ENCODE data around the gene E2F6.

E2F6 gene

DNA sequence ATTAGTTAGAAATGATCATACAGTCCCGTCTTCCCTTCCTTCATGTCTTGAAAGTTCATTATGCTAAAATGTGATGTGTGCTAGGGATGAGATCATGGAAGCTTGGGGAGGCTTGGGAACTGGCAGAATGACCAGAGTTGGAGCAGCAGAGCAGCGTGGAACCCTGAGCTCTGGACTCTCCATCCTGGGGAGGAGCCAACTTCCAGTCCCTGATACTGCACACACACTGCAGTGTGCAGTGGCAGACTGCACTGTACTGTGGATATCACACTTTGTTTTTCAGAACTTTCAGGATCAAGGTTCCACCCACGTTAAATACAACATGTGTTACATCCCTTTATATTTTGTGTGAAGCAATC is 40.6 kb upstream of the E2F6 start:
- Histone ChIP-seq H3K9me3 (ENCODE audit: insufficient read depth, low read length, severe bottlenecking) (no peaks in the 10 kb centered on the region), H3K79me2 (ENCODE audit: insufficient read depth, low read length) (no peaks in the 10 kb centered on the region), H3K4me1 (ENCODE audit: insufficient read depth, low read length) (no peaks in the 10 kb centered on the region), H3K27ac (ENCODE audit: low read length) (no peak overlapping the region), H3K27me3 (ENCODE audit: insufficient read depth, low read length, poor library complexity) (no peaks in the 10 kb centered on the region), H4K20me1 (ENCODE audit: insufficient read depth, low read length) (no peaks in the 10 kb centered on the region), H2AFZ (ENCODE audit: low read depth, low read length) (no peak overlapping the region), H3K4me2 (ENCODE audit: insufficient read depth, low read length) (no peak overlapping the region), H3K36me3 (ENCODE audit: insufficient read depth, low read length) (no peaks in the 10 kb centered on the region), H3K9ac (ENCODE audit: low read depth, low read length) (no peak overlapping the region), H3K4me3 (ENCODE audit: low read depth in 1 of 2, low read length in 2 of 2) (no peak overlapping the region)
- DNase-seq: no peak
- no peak for TF ChIP-seq EZH2 (IDR thresholded peaks at IDR 0.05; ENCODE audit: borderline replicate concordance, low read depth, low read length, severe bottlenecking)
- TF ChIP-seq CTCF (IDR thresholded peaks at IDR 0.05; ENCODE audit: borderline replicate concordance, extremely low read depth, low read length, poor library complexity, severe bottlenecking): no peak
- no peak for ATAC-seq (ENCODE audit: insufficient read depth, low read depth)

GRCh38 chr2:11505652-11506610 is 40.0 kb upstream of the E2F6 start:
- H3K27me3 ChIP-seq (ENCODE audit: insufficient read depth, low read length, poor library complexity): no peaks in the 10 kb centered on the region
- no peak for TF ChIP-seq EZH2 (IDR thresholded peaks at IDR 0.05; ENCODE audit: borderline replicate concordance, low read depth, low read length, severe bottlenecking)
- no peak for TF ChIP-seq CTCF (IDR thresholded peaks at IDR 0.05; ENCODE audit: borderline replicate concordance, extremely low read depth, low read length, poor library complexity, severe bottlenecking)
- no peak overlapping the region for H3K9ac ChIP-seq (ENCODE audit: low read depth, low read length)
- no peak for DNase-seq
- H3K4me2 ChIP-seq (ENCODE audit: insufficient read depth, low read length): no peak overlapping the region
- no peaks in the 10 kb centered on the region for H3K4me1 ChIP-seq (ENCODE audit: insufficient read depth, low read length)
- ATAC-seq (ENCODE audit: insufficient read depth, low read depth): no peak
- no peak overlapping the region for H3K4me3 ChIP-seq (ENCODE audit: low read depth in 1 of 2, low read length in 2 of 2)
- no peak overlapping the region for H2AFZ ChIP-seq (ENCODE audit: low read depth, low read length)
- no peaks in the 10 kb centered on the region for H4K20me1 ChIP-seq (ENCODE audit: insufficient read depth, low read length)
- no peaks in the 10 kb centered on the region for H3K9me3 ChIP-seq (ENCODE audit: insufficient read depth, low read length, severe bottlenecking)
- H3K36me3 ChIP-seq (ENCODE audit: insufficient read depth, low read length): no peaks in the 10 kb centered on the region
- no peaks in the 10 kb centered on the region for H3K79me2 ChIP-seq (ENCODE audit: insufficient read depth, low read length)
- H3K27ac ChIP-seq (ENCODE audit: low read length): no peak overlapping the region

DNA sequence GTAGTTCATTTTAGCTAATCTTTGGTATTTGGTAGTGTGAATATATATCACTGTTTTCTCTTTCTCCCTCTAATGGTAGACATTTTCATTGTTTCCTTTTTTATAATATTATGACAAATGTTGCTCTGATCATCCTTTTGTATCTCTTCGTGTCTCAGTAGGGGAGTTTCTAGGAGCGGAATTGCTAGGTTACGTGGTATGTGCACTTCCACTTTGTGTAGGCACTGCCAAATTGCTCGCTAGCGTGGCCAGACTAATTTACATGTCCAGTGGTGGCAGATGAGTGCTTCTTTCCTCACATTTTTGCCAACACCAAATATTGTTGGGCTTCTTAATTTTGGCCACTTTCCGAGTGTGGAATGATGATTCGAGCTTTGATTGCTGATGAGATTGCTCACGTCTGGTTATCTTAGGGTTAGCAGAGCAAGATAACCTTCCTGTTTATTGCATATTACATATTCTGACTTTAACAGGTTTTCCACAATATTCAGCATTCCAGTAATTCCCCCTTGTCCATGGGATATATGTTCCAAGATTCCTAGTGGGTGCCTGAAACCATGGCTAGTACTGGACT is 37.5 kb upstream of the E2F6 start:
- Histone ChIP-seq H3K4me1 (ENCODE audit: insufficient read depth, low read length) (no peaks in the 10 kb centered on the region), H3K36me3 (ENCODE audit: insufficient read depth, low read length) (no peaks in the 10 kb centered on the region), H2AFZ (ENCODE audit: low read depth, low read length) (no peak overlapping the region), H4K20me1 (ENCODE audit: insufficient read depth, low read length) (no peaks in the 10 kb centered on the region), H3K9ac (ENCODE audit: low read depth, low read length) (no peak overlapping the region), H3K27ac (ENCODE audit: low read length) (no peak overlapping the region), H3K27me3 (ENCODE audit: insufficient read depth, low read length, poor library complexity) (no peaks in the 10 kb centered on the region), H3K4me3 (ENCODE audit: low read depth in 1 of 2, low read length in 2 of 2) (no peak overlapping the region), H3K9me3 (ENCODE audit: insufficient read depth, low read length, severe bottlenecking) (no peaks in the 10 kb centered on the region), H3K79me2 (ENCODE audit: insufficient read depth, low read length) (no peaks in the 10 kb centered on the region), H3K4me2 (ENCODE audit: insufficient read depth, low read length) (no peak overlapping the region)
- no peak for ATAC-seq (ENCODE audit: insufficient read depth, low read depth)
- no peak for DNase-seq
- no peak for TF ChIP-seq CTCF (IDR thresholded peaks at IDR 0.05; ENCODE audit: borderline replicate concordance, extremely low read depth, low read length, poor library complexity, severe bottlenecking)
- TF ChIP-seq EZH2 (IDR thresholded peaks at IDR 0.05; ENCODE audit: borderline replicate concordance, low read depth, low read length, severe bottlenecking): no peak

Data from DND-41 (cell line).